Neutrophil (primary cell): ENCODE measurements around the gene KIAA1958.
"Not testable (repeated sequence)": the region's sequence is repeated elsewhere in the genome, so short reads cannot be mapped to it uniquely, and the experiment has no call there.

Experiments used
- H3K27ac ChIP-seq: fragments of 200-600 bp; sonication (generic); 2 replicates; pipeline ENCODE4 v1.5.1; 2016; ENCODE audit warnings: mild to moderate bottlenecking, moderate library complexity
- H3K27me3 ChIP-seq: fragments of 200-600 bp; sonication (generic); 2 replicates; pipeline ENCODE4 v1.6.0; 2016; ENCODE audit warnings: mild to moderate bottlenecking
- H3K36me3 ChIP-seq: fragments of 200-600 bp; sonication (generic); 2 replicates; pipeline ENCODE4 v1.5.1; 2017
- H3K4me1 ChIP-seq, 2 experiments: fragments of 200-600 bp in 1 of 2; sonication (generic) in 1 of 2; 1 replicate in 1 of 2; 2 replicates in 1 of 2; pipeline versions ENCODE4 v1.5.1 to v1.6.1; 2013 to 2016; ENCODE audit warnings: low read depth in 1 of 2, low read length in 1 of 2, mild to moderate bottlenecking in 1 of 2, moderate library complexity in 1 of 2; ENCODE audit not compliant: control insufficient read depth in 1 of 2, insufficient read depth in 1 of 2
- H3K4me3 ChIP-seq, 2 experiments: fragments of 200-600 bp in 1 of 2; sonication (generic) in 1 of 2; 1 replicate in 1 of 2; 2 replicates in 1 of 2; pipeline ENCODE4 v1.5.1; 2013 to 2016; ENCODE audit warnings: low read depth in 1 of 2, low read length in 1 of 2, mild to moderate bottlenecking in 1 of 2, moderate library complexity in 1 of 2
- H3K9me3 ChIP-seq: fragments of 200-600 bp; sonication (generic); 2 replicates; pipeline ENCODE4 v1.5.1; 2016
- TF ChIP-seq, protein P1 (sequence below): fragments of 200-600 bp; sonication (generic); IDR thresholded peaks from 2 replicates; pipeline ENCODE4 v1.5.1; 2016; ENCODE audit warnings: antibody characterized with exemption

KIAA1958 gene

DNA sequence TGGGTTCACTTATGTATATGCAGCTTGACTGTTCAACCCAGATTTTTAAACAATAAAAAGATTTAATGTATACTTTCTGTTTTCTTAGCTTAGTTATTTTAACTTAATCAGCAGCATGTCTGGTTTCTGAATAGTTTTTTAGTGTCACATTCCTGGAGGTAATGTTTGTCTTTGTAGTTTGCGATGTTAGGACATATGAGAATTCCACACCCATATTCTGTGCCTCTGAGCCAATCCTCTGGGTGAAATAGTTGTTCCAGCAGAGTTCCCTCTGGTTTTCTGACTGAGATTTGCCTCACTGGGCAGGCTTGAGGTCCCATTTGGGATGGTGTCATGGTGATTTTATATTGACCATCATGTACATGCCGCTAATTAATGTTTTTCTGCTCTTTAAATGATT is 182.7 kb downstream of the KIAA1958 start:
- H3K27me3 ChIP-seq: no peaks in the 10 kb centered on the region
- H3K4me3 ChIP-seq: no peak overlapping the region
- TF ChIP-seq, protein P1, sequence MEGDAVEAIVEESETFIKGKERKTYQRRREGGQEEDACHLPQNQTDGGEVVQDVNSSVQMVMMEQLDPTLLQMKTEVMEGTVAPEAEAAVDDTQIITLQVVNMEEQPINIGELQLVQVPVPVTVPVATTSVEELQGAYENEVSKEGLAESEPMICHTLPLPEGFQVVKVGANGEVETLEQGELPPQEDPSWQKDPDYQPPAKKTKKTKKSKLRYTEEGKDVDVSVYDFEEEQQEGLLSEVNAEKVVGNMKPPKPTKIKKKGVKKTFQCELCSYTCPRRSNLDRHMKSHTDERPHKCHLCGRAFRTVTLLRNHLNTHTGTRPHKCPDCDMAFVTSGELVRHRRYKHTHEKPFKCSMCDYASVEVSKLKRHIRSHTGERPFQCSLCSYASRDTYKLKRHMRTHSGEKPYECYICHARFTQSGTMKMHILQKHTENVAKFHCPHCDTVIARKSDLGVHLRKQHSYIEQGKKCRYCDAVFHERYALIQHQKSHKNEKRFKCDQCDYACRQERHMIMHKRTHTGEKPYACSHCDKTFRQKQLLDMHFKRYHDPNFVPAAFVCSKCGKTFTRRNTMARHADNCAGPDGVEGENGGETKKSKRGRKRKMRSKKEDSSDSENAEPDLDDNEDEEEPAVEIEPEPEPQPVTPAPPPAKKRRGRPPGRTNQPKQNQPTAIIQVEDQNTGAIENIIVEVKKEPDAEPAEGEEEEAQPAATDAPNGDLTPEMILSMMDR: no peak
- H3K27ac ChIP-seq: no peak overlapping the region
- no peaks in the 10 kb centered on the region for H3K36me3 ChIP-seq
- no peaks in the 10 kb centered on the region for H3K9me3 ChIP-seq
- H3K4me1 ChIP-seq: no peaks in the 10 kb centered on the region

DNA sequence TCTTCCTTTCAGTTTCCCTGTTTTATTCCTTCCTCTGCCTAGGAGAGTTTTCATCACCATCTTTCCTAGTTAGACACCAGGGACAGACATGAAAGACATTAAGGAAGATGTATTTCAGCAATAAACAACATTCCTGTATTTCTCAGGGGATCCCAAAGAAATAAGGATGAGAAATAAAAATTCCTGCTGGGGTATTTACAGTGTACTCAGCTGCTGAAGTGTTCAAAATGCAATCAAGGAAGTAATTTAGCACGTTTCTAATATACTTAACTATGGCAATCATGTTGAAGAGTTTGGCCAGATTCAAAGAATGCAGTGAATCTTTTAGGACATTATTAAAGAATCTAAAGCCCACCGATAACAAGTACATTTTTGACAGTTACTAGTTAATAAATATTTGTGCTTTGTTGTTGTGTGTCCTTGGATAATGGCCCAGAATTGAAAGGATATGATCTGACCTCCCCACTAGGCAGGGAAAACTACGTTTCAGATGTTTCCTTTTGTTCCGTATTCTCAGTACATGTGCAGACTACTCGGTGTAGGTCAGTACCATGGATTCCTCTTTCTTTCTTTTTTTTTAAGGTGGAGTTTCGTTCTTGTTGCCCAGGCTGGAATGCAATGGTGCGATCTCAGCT is 184.5 kb downstream of the KIAA1958 start:
- TF ChIP-seq, protein P1: no peak
- Histone ChIP-seq H3K36me3 (no peaks in the 10 kb centered on the region), H3K4me1 (no peaks in the 10 kb centered on the region)

DNA sequence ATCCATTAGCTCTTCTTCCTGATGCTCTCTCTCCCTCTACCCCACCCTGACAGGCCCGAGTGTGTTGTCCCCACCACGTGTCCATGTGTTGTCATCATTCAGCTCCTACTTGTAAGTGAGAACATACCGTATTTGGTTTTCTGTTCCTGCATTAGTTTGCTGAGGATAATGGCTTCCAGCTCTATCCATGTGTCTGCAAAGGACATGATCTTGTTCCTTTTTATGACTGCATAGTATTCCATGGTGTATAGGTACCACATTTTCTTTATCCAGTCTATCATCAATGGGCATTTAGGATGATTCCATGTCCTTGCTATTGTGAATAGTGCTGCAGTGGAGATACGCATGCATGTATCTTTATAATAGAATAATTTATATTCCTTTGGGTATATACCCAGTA is 186.6 kb downstream of the KIAA1958 start:
- H3K4me3 ChIP-seq, H3K27ac ChIP-seq, H3K4me1 ChIP-seq, H3K36me3 ChIP-seq, H3K9me3 ChIP-seq, H3K27me3 ChIP-seq: not testable (repeated sequence)

More for the DNA sequence above, 184.5 kb downstream of the KIAA1958 start:
- no peak overlapping the region for H3K27ac ChIP-seq
- no peaks in the 10 kb centered on the region for H3K9me3 ChIP-seq
- no peak overlapping the region for H3K4me3 ChIP-seq
- H3K27me3 ChIP-seq: no peaks in the 10 kb centered on the region

DNA sequence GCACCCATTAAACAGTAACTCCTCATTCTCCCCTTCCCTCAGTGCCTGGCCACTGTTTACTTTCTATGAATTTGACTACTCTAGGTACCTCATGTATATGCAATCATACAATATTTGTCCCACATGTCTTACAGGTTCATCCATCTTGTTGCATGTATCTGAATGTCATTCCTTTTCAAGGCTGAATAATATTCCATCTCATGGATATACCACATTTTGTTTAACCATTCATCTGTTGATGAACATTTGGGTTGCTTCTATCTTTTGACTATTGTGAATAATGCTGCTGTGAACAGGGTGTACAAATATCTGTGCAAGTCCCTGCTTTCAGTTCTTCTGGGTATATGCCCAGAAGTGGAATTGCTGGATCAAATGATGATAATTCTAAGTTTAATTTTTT is 190.4 kb downstream of the KIAA1958 start:
- Histone ChIP-seq H3K4me3 (no peak overlapping the region), H3K4me1 (no peaks in the 10 kb centered on the region), H3K36me3 (no peaks in the 10 kb centered on the region), H3K27ac (no peak overlapping the region), H3K9me3 (no peaks in the 10 kb centered on the region), H3K27me3 (no peaks in the 10 kb centered on the region)
- TF ChIP-seq, protein P1: no peak

DNA sequence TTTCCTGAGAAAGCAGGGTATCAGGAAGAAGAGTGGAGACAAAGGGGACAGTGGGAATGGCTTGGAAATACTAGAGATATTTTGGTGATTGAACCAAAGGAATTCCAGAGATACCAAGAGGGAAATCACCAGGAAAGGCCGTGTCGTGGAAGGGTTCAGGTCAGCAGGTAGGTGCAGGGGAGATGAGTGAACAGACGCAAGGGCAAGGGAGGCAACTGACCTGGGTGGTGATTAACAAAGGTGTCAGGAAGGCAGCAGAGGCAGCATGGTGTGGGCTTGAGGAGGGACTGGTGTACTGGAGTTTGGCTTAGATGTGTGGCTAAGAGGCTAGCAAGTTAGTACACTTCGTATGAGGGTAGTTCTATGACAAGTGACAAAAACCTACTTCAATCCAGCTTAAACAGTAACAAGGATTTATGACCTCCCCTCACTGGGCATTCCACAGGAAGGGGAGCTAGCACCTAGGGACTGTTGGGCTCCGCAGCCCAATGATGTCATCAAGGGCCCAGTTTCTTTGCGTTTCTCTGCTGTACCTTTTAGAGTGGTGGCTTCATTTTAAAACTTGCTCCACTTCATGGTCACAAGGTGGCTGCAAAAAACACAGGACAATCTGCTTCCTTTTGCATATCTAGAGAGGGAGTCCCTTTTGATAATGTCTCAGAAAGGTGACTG is 194.2 kb downstream of the KIAA1958 start:
- Histone ChIP-seq H3K4me3 (no peak overlapping the region), H3K27me3 (no peaks in the 10 kb centered on the region), H3K9me3 (no peaks in the 10 kb centered on the region), H3K36me3 (peaks cover 7% of the 10 kb centered on the region), H3K27ac (no peak overlapping the region), H3K4me1 (no peaks in the 10 kb centered on the region)
- TF ChIP-seq, protein P1: no peak

DNA sequence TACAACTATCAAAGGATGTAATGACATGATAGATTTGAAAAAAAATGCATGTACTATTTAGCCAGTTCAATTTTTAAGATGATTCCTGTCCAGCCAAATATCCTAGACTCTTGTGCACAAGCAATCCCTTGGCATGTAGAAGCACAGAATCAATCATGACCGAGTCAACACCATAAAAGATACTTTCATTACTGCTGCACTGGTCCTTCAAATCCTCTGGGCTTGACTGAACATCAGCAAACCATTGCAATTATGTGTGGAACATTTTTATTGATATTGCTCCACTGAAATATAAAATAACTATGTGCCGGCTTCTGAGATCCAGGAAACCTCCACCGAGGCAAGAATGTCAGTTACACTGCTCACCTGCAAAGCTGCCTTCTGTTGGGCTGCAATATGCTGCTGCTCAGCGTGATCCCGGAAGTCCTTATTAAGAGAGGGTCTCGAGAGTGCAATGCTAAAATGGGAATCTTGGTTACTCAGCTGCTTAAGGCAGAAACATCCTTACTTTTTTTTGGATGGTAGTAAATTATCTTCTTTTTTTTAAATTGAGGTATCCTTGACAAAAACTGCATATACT is 202.6 kb downstream of the KIAA1958 start:
- TF ChIP-seq, protein P1: no peak
- no peaks in the 10 kb centered on the region for H3K27me3 ChIP-seq
- H3K4me3 ChIP-seq: no peak overlapping the region
- no peaks in the 10 kb centered on the region for H3K4me1 ChIP-seq
- no peak overlapping the region for H3K27ac ChIP-seq
- peaks cover 76% of the 10 kb centered on the region for H3K36me3 ChIP-seq
- no peaks in the 10 kb centered on the region for H3K9me3 ChIP-seq
